ENCODE measurements around the gene CREBBP. TPM values are rescaled to one million over a fixed set of nuclear protein-coding genes. Genes with fewer than 3 reads are reported as not detected.

CREBBP gene
- total and polyA plus RNA-seq, 2 experiments from 2014 or later: 36.9 to 54.8 TPM

- Histone ChIP-seq H3F3A (replicated peaks; ENCODE audit: low read depth) (no peaks in the 10 kb centered on the region), H3K27me3 (ENCODE audit: insufficient read depth) (no peaks in the 10 kb centered on the region), H3K36me3 (ENCODE audit: insufficient read depth) (peaks cover 5% of the 10 kb centered on the region; the same call in 1 of the 2 replicates), H3K79me2 (replicated peaks; ENCODE audit: insufficient read depth) (peaks cover 95% of the 10 kb centered on the region), H4K20me1 (replicated peaks; ENCODE audit: insufficient read depth) (peaks cover 69% of the 10 kb centered on the region), H3K4me3 (no peak overlapping the region), H2AFZ (no peak overlapping the region), H3K9me2 (ENCODE audit: insufficient read depth) (no peaks in the 10 kb centered on the region), H3K4me1 (ENCODE audit: insufficient read depth) (no peaks in the 10 kb centered on the region), H3K27ac (ENCODE audit: low read depth) (peak overlapping the region; percentile 39; the same call in 1 of the 2 replicates), H3K4me2 (no peak overlapping the region)
- Mint-ChIP-seq H3K27ac (peak overlapping the region; percentile 65; the same call in 1 of the 2 replicates), H3K36me3 (ENCODE audit: low read depth) (peaks cover 31% of the 10 kb centered on the region), H3K4me3 (no peak overlapping the region), H3K9me3 (no peaks in the 10 kb centered on the region), H3K27me3 (ENCODE audit: insufficient read depth, low read depth, poor library complexity) (no peaks in the 10 kb centered on the region), H3K4me1 (peaks cover 5% of the 10 kb centered on the region; the same call in 1 of the 3 replicates)
- ATAC-seq (no peak), DNase-seq (ENCODE audit: low spot score) (no peak)
- TF ChIP-seq CTCF (conservative IDR thresholded peaks at IDR 0.05; ENCODE audit: low read depth in 2 of 2): no peak
- no peak for TF ChIP-seq ZNF462 (CRISPR knock-in tag; IDR thresholded peaks at IDR 0.05)
- no peak for TF ChIP-seq STAT1 (IDR thresholded peaks at IDR 0.05; ENCODE audit: unreplicated experiment)
- no peak for TF ChIP-seq EZH2phosphoT487 (IDR thresholded peaks at IDR 0.05; ENCODE audit: unreplicated experiment)
- TF ChIP-seq CREB1 (CRISPR knock-in tag; IDR thresholded peaks at IDR 0.05; ENCODE audit: low read depth): no peak
- TF ChIP-seq REST (IDR thresholded peaks at IDR 0.05; ENCODE audit: unreplicated experiment): no peak
- TF ChIP-seq NANOG (IDR thresholded peaks at IDR 0.05; ENCODE audit: borderline replicate concordance): no peak
- no peak for TF ChIP-seq EZH2 (IDR thresholded peaks at IDR 0.05; ENCODE audit: low read depth, unreplicated experiment)
- no peak for TF ChIP-seq POLR2AphosphoS5 (IDR thresholded peaks at IDR 0.05; ENCODE audit: low read depth)
- no peak for TF ChIP-seq ZNF331 (CRISPR knock-in tag; IDR thresholded peaks at IDR 0.05; ENCODE audit: low read depth)
- TF ChIP-seq JUNB (IDR thresholded peaks at IDR 0.05; ENCODE audit: unreplicated experiment): no peak
- TF ChIP-seq, protein P1, sequence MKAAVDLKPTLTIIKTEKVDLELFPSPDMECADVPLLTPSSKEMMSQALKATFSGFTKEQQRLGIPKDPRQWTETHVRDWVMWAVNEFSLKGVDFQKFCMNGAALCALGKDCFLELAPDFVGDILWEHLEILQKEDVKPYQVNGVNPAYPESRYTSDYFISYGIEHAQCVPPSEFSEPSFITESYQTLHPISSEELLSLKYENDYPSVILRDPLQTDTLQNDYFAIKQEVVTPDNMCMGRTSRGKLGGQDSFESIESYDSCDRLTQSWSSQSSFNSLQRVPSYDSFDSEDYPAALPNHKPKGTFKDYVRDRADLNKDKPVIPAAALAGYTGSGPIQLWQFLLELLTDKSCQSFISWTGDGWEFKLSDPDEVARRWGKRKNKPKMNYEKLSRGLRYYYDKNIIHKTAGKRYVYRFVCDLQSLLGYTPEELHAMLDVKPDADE (IDR thresholded peaks at IDR 0.05): no peak
- no peak for TF ChIP-seq ZNF114 (CRISPR knock-in tag; IDR thresholded peaks at IDR 0.05)
Observed at GRCh38 chr16:3849751-3850543, 30.6 kb downstream of the CREBBP start.
